Neural cell (in vitro differentiated cells): ENCODE measurements around the gene STS. TPM values are rescaled to one million over a fixed set of nuclear protein-coding genes. Genes with fewer than 3 reads are reported as not detected.

Experiments
- H2AFZ ChIP-seq: fragments of 200-600, 300-800 bp; sonication (generic), shearing (Covaris generic); 2 replicates; pipeline ENCODE4 v1.6.0; 2014; ENCODE audit warnings: low read depth, mild to moderate bottlenecking, antibody characterized with exemption, low read length, moderate library complexity
- H3F3A ChIP-seq: fragments of 200-600 bp; shearing (Covaris generic); 2 replicates; pipeline ENCODE4 v1.6.1; 2016; ENCODE audit warnings: mild to moderate bottlenecking, moderate library complexity, mixed read lengths, antibody characterized with exemption, low read length; ENCODE audit not compliant: insufficient read depth, poor library complexity, severe bottlenecking
- H3K27ac ChIP-seq: fragments of 200-600, 300-800 bp; sonication (generic), shearing (Covaris generic); 2 replicates; pipeline ENCODE4 v1.5.1; 2014; ENCODE audit warnings: mild to moderate bottlenecking, low read length, moderate library complexity
- H3K27me3 ChIP-seq: fragments of 300-800, 200-600 bp; sonication (generic), shearing (Covaris generic); 2 replicates; pipeline ENCODE4 v1.6.0; 2014; ENCODE audit warnings: mild to moderate bottlenecking, low read depth, low read length, moderate library complexity; ENCODE audit not compliant: insufficient read depth
- H3K36me3 ChIP-seq: fragments of 300-800, 200-600 bp; sonication (generic), shearing (Covaris generic); 2 replicates; pipeline ENCODE4 v1.5.1; 2014; ENCODE audit warnings: mild to moderate bottlenecking, antibody characterized with exemption, low read length, moderate library complexity; ENCODE audit not compliant: insufficient read depth
- H3K4me2 ChIP-seq: fragments of 300-800, 200-600 bp; sonication (generic), shearing (Covaris generic); 2 replicates; pipeline ENCODE4 v1.6.0; 2014; ENCODE audit warnings: mild to moderate bottlenecking, low read length
- H3K4me3 ChIP-seq: fragments of 300-800, 200-600 bp; sonication (generic), shearing (Covaris generic); 2 replicates; pipeline ENCODE4 v1.5.1; 2014; ENCODE audit warnings: mild to moderate bottlenecking, low read length, moderate library complexity
- H3K79me2 ChIP-seq: fragments of 200-600 bp; shearing (Covaris generic); replicated peaks from 2 replicates; pipeline ENCODE4 v1.6.0; 2014; ENCODE audit warnings: mild to moderate bottlenecking, low read length, moderate library complexity; ENCODE audit not compliant: insufficient read depth
- H3K9ac ChIP-seq: fragments of 300-800, 200-600 bp; sonication (generic), shearing (Covaris generic); 2 replicates; pipeline ENCODE4 v1.6.1; 2016; ENCODE audit warnings: mild to moderate bottlenecking, low read length, mixed read lengths
- H3K9me2 ChIP-seq: fragments of 200-600 bp; shearing (Covaris generic); 2 replicates; pipeline ENCODE4 v1.6.1; 2016; ENCODE audit warnings: mild to moderate bottlenecking, low read length, mixed read lengths; ENCODE audit not compliant: insufficient read depth
- H3K9me3 ChIP-seq: fragments of 200-600, 300-800 bp; sonication (generic), shearing (Covaris generic); 2 replicates; pipeline ENCODE4 v1.6.1; 2016; ENCODE audit warnings: mild to moderate bottlenecking, mixed run types, low read length, moderate library complexity, mixed read lengths
- H4K20me1 ChIP-seq: fragments of 200-600 bp; shearing (Covaris generic); 2 replicates; pipeline ENCODE4 v1.6.1; 2016; ENCODE audit warnings: mild to moderate bottlenecking, mixed run types; ENCODE audit not compliant: insufficient read depth
- EP300 ChIP-seq: fragments of 450-650 bp; conservative IDR thresholded peaks from 2 replicates; pipeline ENCODE4 v1.6.1; 2014; ENCODE audit warnings: antibody characterized with exemption, mild to moderate bottlenecking, moderate library complexity; ENCODE audit not compliant: poor library complexity, severe bottlenecking
- EZH2 ChIP-seq: fragments of 200-600, 300-800 bp; shearing (Covaris generic), sonication (generic); IDR thresholded peaks from 2 replicates; pipeline ENCODE4 v1.6.1; 2014; ENCODE audit warnings: antibody characterized with exemption, low read length, borderline replicate concordance, mild to moderate bottlenecking; ENCODE audit not compliant: insufficient read depth, poor library complexity, severe bottlenecking
- MXI1 ChIP-seq: fragments of 450-650 bp; conservative IDR thresholded peaks from 2 replicates; pipeline ENCODE4 v1.6.1; 2014; ENCODE audit warnings: antibody characterized with exemption, mild to moderate bottlenecking; ENCODE audit not compliant: poor library complexity, severe bottlenecking
- POLR2AphosphoS5 ChIP-seq: IDR thresholded peaks from 2 replicates; pipeline ENCODE4 v1.6.1; 2012
- RAD21 ChIP-seq: fragments of 450-650 bp; conservative IDR thresholded peaks from 2 replicates; pipeline ENCODE4 v1.6.1; 2014; ENCODE audit warnings: antibody characterized with exemption, mild to moderate bottlenecking, moderate library complexity
- SMC3 ChIP-seq: fragments of 450-650 bp; conservative IDR thresholded peaks from 2 replicates; pipeline ENCODE4 v1.6.1; 2014; ENCODE audit warnings: antibody characterized with exemption, mild to moderate bottlenecking, moderate library complexity; ENCODE audit not compliant: poor library complexity
- TAF1 ChIP-seq: IDR thresholded peaks from 2 replicates; pipeline ENCODE4 v1.6.1; 2012; ENCODE audit warnings: low read depth
- polyA plus RNA-seq: library from polyadenylated mRNA; depleted of rRNA; stranded (reverse); fragments of >200 nt; gene quantifications from 2 replicates; pipeline ENCODE4 v1.2.3, GENCODE V29; 2014
- TF ChIP-seq, protein P1 (sequence below): IDR thresholded peaks from 2 replicates; pipeline ENCODE4 v1.6.1; 2012; ENCODE audit warnings: borderline replicate concordance
- TF ChIP-seq, protein P2 (sequence below): fragments of 450-650 bp; IDR thresholded peaks from 2 replicates; pipeline ENCODE4 v1.5.1; 2014; ENCODE audit warnings: antibody characterized with exemption, mild to moderate bottlenecking, moderate library complexity; ENCODE audit not compliant: poor library complexity, severe bottlenecking

Gene STS
- polyA plus RNA-seq, 1 donor from 2014 or later = 1.7 TPM

DNA sequence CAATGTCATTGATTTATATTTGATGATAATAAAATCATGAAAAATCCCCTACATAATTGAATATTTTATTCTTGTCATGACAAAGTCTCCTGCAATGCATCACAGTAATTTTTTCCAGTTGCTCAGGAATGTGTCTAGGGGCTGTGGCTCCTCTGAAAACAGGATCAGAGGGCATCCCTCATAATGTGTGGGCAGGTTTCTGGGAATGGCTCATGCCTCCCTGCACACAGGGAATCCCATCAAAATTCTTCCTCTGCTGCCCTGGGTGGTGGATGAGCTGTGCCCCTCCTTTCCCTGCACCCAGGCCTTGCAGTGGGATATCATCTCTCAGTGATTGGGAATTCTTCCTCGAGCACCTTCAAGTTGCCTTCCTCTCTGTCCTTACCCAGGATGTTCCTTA is 20.9 kb downstream of the STS start:
- no peak overlapping the region for H3K4me3 ChIP-seq
- no peak for TF ChIP-seq EP300
- TF ChIP-seq MXI1 = no peak
- no peak for TF ChIP-seq POLR2AphosphoS5
- no peak for TF ChIP-seq SMC3
- TF ChIP-seq, protein P1, sequence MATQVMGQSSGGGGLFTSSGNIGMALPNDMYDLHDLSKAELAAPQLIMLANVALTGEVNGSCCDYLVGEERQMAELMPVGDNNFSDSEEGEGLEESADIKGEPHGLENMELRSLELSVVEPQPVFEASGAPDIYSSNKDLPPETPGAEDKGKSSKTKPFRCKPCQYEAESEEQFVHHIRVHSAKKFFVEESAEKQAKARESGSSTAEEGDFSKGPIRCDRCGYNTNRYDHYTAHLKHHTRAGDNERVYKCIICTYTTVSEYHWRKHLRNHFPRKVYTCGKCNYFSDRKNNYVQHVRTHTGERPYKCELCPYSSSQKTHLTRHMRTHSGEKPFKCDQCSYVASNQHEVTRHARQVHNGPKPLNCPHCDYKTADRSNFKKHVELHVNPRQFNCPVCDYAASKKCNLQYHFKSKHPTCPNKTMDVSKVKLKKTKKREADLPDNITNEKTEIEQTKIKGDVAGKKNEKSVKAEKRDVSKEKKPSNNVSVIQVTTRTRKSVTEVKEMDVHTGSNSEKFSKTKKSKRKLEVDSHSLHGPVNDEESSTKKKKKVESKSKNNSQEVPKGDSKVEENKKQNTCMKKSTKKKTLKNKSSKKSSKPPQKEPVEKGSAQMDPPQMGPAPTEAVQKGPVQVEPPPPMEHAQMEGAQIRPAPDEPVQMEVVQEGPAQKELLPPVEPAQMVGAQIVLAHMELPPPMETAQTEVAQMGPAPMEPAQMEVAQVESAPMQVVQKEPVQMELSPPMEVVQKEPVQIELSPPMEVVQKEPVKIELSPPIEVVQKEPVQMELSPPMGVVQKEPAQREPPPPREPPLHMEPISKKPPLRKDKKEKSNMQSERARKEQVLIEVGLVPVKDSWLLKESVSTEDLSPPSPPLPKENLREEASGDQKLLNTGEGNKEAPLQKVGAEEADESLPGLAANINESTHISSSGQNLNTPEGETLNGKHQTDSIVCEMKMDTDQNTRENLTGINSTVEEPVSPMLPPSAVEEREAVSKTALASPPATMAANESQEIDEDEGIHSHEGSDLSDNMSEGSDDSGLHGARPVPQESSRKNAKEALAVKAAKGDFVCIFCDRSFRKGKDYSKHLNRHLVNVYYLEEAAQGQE = no peak
- TF ChIP-seq TAF1 = no peak
- TF ChIP-seq RAD21 = no peak
- no peak for TF ChIP-seq EZH2
- TF ChIP-seq, protein P2, sequence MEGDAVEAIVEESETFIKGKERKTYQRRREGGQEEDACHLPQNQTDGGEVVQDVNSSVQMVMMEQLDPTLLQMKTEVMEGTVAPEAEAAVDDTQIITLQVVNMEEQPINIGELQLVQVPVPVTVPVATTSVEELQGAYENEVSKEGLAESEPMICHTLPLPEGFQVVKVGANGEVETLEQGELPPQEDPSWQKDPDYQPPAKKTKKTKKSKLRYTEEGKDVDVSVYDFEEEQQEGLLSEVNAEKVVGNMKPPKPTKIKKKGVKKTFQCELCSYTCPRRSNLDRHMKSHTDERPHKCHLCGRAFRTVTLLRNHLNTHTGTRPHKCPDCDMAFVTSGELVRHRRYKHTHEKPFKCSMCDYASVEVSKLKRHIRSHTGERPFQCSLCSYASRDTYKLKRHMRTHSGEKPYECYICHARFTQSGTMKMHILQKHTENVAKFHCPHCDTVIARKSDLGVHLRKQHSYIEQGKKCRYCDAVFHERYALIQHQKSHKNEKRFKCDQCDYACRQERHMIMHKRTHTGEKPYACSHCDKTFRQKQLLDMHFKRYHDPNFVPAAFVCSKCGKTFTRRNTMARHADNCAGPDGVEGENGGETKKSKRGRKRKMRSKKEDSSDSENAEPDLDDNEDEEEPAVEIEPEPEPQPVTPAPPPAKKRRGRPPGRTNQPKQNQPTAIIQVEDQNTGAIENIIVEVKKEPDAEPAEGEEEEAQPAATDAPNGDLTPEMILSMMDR = no peak
- no peaks in the 10 kb centered on the region for H3K36me3 ChIP-seq
- H3K9me3 ChIP-seq = no peaks in the 10 kb centered on the region
- H3K27me3 ChIP-seq = no peaks in the 10 kb centered on the region
- no peaks in the 10 kb centered on the region for H4K20me1 ChIP-seq
- H2AFZ ChIP-seq = no peak overlapping the region
- H3F3A ChIP-seq = no peaks in the 10 kb centered on the region
- H3K79me2 ChIP-seq = no peaks in the 10 kb centered on the region
- H3K9me2 ChIP-seq = no peaks in the 10 kb centered on the region
- H3K9ac ChIP-seq = no peak overlapping the region
- H3K4me2 ChIP-seq = no peak overlapping the region
- no peak overlapping the region for H3K27ac ChIP-seq

DNA sequence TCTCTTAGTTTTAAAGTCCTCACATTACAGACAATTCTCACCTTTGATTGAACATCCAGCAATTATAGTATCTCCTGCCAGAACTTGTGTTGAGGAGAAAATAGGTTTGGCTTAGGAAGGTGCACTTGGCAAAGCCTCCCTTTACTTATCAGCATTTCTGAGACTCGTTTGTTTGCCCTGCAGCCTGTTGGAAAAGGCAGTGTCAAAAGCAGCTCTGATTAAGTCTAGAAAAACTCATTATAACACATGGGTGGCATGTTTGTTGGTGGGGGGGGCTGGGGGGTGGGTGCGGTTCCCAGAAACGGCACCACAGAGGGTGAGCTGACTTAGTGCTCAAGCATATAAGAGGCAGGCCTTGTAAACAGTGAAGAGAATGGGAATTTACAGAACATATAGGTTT is 22.1 kb downstream of the STS start:
- Histone ChIP-seq H3K4me3 (no peak overlapping the region), H3K27ac (no peak overlapping the region), H3K79me2 (no peaks in the 10 kb centered on the region), H4K20me1 (no peaks in the 10 kb centered on the region), H2AFZ (no peak overlapping the region), H3K27me3 (no peaks in the 10 kb centered on the region), H3K9me3 (no peaks in the 10 kb centered on the region), H3K9ac (no peak overlapping the region), H3K4me2 (no peak overlapping the region), H3K36me3 (no peaks in the 10 kb centered on the region), H3F3A (no peaks in the 10 kb centered on the region), H3K9me2 (no peaks in the 10 kb centered on the region)
- TF ChIP-seq, protein P2 = no peak
- TF ChIP-seq TAF1 = no peak
- TF ChIP-seq SMC3 = no peak
- TF ChIP-seq, protein P1 = no peak
- TF ChIP-seq RAD21 = no peak
- TF ChIP-seq EP300 = no peak
- TF ChIP-seq POLR2AphosphoS5 = no peak
- TF ChIP-seq MXI1 = no peak
- no peak for TF ChIP-seq EZH2
